ENCODE measurements around the gene ARSG. TPM values are rescaled to one million over a fixed set of nuclear protein-coding genes. Genes with fewer than 3 reads are reported as not detected.

ARSG gene
- total and polyA plus RNA-seq, 7 donors: 1.7 to 6.1 (median 2.5) TPM

DNA sequence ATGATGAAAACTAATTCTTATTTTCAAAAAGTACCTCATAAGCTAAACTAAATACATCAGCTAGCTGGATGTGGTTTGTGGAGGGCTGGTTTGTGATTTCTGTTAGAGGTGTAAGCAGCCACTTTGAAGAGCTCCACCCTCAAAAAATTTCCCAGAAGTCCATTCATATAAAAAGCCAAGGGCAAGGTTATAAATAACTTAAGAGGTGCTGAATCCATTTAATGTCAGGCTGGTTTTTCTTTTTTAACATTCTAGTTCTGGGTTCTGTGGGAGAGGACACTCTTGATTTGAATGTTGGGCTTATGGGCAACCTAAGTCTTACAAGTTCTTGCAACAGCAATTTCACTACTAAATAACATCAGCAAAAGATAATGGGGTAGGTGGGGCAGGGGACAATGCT is 169.4 kb downstream of the ARSG start:
- TF ChIP-seq, protein P1, sequence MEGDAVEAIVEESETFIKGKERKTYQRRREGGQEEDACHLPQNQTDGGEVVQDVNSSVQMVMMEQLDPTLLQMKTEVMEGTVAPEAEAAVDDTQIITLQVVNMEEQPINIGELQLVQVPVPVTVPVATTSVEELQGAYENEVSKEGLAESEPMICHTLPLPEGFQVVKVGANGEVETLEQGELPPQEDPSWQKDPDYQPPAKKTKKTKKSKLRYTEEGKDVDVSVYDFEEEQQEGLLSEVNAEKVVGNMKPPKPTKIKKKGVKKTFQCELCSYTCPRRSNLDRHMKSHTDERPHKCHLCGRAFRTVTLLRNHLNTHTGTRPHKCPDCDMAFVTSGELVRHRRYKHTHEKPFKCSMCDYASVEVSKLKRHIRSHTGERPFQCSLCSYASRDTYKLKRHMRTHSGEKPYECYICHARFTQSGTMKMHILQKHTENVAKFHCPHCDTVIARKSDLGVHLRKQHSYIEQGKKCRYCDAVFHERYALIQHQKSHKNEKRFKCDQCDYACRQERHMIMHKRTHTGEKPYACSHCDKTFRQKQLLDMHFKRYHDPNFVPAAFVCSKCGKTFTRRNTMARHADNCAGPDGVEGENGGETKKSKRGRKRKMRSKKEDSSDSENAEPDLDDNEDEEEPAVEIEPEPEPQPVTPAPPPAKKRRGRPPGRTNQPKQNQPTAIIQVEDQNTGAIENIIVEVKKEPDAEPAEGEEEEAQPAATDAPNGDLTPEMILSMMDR (IDR thresholded peaks at IDR 0.05): no peak
- Histone ChIP-seq H3K9me3 (no peaks in the 10 kb centered on the region), H3K4me3 (peak overlapping the region; percentile 13), H3K36me3 (ENCODE audit: insufficient read depth in 1 of 2, low read depth in 1 of 2) (no peaks in the 10 kb centered on the region), H3K4me1 (peaks cover 38% of the 10 kb centered on the region), H3K27me3 (ENCODE audit: insufficient read depth in 3 of 3, low read length in 2 of 3) (no peaks in the 10 kb centered on the region), H3K27ac (peak overlapping the region; percentile 98)
- ATAC-seq (no peak), DNase-seq (no peak)
- intact Hi-C loops (cut with DNase I): loop anchor here (5.0 to 10.0 kb wide), 4 partner anchors 52 to 738 kb away; partner anchors contain the start of gene PRKAR1A (in 1 of the 2)

DNA sequence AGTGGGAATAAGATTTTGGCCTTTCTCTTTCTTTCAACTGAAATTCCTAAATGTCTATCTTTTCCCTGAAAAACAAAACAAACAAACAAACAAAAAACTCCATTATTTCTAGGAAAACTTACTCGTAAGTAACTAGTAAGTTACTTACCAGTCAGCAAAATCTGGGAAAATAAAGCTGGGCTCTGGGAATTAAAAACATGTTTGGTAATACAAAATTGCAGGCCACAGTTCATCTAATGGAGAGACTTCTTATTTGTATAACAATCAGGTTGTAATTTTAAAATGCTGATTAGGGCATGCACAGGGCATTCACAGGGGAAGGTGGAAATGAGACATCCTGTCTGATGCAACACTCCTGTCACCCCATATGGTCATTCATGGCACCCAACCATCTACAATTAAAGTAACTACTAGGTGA is 169.8 kb downstream of the ARSG start:
- Histone ChIP-seq H3K4me1 (peaks cover 38% of the 10 kb centered on the region), H3K27me3 (ENCODE audit: insufficient read depth in 3 of 3, low read length in 2 of 3) (no peaks in the 10 kb centered on the region), H3K27ac (peak overlapping the region; percentile 98), H3K36me3 (ENCODE audit: insufficient read depth in 1 of 2, low read depth in 1 of 2) (no peaks in the 10 kb centered on the region), H3K9me3 (no peaks in the 10 kb centered on the region), H3K4me3 (peak overlapping the region; percentile 13)
- no peak for DNase-seq
- intact Hi-C loops (cut with DNase I): loop anchor here (5.0 to 10.0 kb wide), 4 partner anchors 51 to 739 kb away; partner anchors contain the start of gene PRKAR1A (in 1 of the 2)
- TF ChIP-seq, protein P1 (IDR thresholded peaks at IDR 0.05): no peak
- WGBS, 3 donors: 77 to 100% (median 92%) methylated on average over 1 of the region's 1 CpG
- ATAC-seq: peak in 1 of 4 donors; percentile 22

DNA sequence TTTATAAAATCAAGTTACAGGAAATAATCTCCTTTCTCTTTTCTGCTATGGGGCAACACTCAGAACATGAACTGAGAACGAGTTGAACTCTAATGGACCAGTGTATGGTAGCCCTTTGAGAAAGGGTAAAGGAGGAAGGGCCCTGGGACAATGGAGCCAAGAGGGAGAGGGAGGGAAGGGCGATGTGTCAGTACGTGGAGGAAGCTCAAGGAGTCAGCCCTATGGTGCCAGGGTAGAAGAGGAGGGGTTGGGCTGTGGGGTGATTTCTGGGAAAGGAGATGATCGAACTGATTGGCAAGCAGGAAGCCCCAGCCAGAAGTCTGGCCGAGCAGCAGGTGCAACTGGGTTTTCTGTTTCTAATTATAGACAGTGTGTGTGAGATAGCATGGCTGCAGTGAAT is 170.3 kb downstream of the ARSG start:
- peaks cover 38% of the 10 kb centered on the region for H3K4me1 ChIP-seq
- DNase-seq (peak in 1 of 2 donors; percentile 57), ATAC-seq (peak; percentile 46 to 57 (median 50))
- TF ChIP-seq, protein P1 (IDR thresholded peaks at IDR 0.05): no peak
- intact Hi-C loops (cut with DNase I): loop anchor here (5.0 to 10.0 kb wide), 4 partner anchors 51 to 739 kb away; partner anchors contain the start of gene PRKAR1A (in 1 of the 2)
- peak overlapping the region; percentile 98 for H3K27ac ChIP-seq
- 9 to 13% (median 10%) methylated on average over 5 of the region's 5 CpGs for WGBS, 3 donors
- H3K4me3 ChIP-seq: peak overlapping the region; percentile 13
- H3K27me3 ChIP-seq (ENCODE audit: insufficient read depth in 3 of 3, low read length in 2 of 3): no peaks in the 10 kb centered on the region
- no peaks in the 10 kb centered on the region for H3K36me3 ChIP-seq (ENCODE audit: insufficient read depth in 1 of 2, low read depth in 1 of 2)
- H3K9me3 ChIP-seq: no peaks in the 10 kb centered on the region

DNA sequence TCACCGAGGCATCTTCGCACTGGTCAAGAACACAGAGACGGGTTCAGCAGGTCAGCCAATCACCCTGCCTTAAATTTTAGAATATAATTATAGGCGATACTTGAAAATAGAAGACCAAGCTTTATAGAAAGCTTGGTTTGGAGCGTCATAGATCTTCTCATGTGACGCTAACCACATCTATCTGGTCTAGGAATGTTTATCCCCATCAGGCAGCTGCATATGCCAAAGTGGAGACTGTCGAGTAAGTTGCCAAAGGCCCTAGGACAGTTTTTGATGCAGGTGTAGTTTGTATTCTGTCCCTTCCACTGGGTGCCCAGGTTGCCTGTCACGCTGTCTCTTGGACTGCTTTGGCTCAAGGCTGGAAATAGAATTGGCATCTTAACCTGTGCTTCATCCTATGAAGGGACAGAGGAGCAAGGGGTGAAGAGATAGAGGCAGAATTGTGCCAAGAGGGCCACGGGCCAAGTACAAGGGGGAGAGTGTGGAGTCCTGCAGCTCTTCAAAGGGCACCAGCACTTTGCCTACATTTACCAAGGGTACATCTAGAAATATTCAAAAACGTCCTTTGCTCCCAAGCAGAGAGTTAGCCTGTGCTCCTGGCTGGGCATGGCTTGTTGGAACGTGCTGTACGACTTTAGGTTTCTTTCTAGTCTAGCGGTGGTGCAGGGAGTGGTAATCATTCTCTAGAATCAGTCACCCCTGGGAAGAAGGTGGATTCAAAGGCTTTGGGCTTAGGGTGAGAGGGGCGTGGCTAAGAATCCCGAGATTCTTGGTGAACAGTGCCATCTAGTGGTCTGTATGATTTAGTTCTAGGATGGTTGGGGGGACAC is 171.3 kb downstream of the ARSG start:
- Histone ChIP-seq H3K36me3 (ENCODE audit: insufficient read depth in 1 of 2, low read depth in 1 of 2) (no peaks in the 10 kb centered on the region), H3K27ac (peak overlapping the region; percentile 98), H3K9me3 (no peaks in the 10 kb centered on the region), H3K27me3 (ENCODE audit: insufficient read depth in 3 of 3, low read length in 2 of 3) (no peaks in the 10 kb centered on the region), H3K4me1 (peaks cover 38% of the 10 kb centered on the region), H3K4me3 (no peak overlapping the region)
- peak; percentile 51 to 67 for DNase-seq
- ATAC-seq: peak; percentile 70 to 81 (median 74)
- intact Hi-C loops (cut with DNase I): loop anchor here (2.0 to 10.0 kb wide), 9 partner anchors 26 to 740 kb away; partner anchors contain the start of gene PRKAR1A (in 1 of the 2)
- WGBS, 3 donors: 21 to 24% (median 21%) methylated on average over 15 of the region's 15 CpGs
- TF ChIP-seq, protein P1 (IDR thresholded peaks at IDR 0.05): peak; percentile 74
